Natural killer cell (primary cell): ENCODE results near the gene PEX12. TPM values are rescaled to one million over a fixed set of nuclear protein-coding genes. Genes with fewer than 3 reads are reported as not detected.

Experiments
- ATAC-seq, 3 donors: fragments of 150-1000 bp in 2 of 3; fragments of 200-7000 bp in 1 of 3; cut with Tn5 transposase; 1 replicate in 1 of 3; 2 replicates in 2 of 3; pipeline ENCODE4 v1.10.0; 2021; ENCODE audit warnings: mild to moderate bottlenecking in 2 of 3, moderate library complexity in 2 of 3
- DNase-seq, 2 donors: peaks; one replicate each; pipeline versions ENCODE4 v3.0.0 to v3.0.0-alpha.2; 2013 to 2021; ENCODE audit warnings: mixed read lengths in 1 of 2
- H3K27ac ChIP-seq: one replicate; pipeline ENCODE4 v1.5.1; 2013; ENCODE audit warnings: mild to moderate bottlenecking, low read length
- H3K27me3 ChIP-seq: one replicate; pipeline ENCODE4 v1.6.1; 2013; ENCODE audit warnings: low read length; ENCODE audit not compliant: control insufficient read depth, insufficient read depth
- H3K36me3 ChIP-seq: one replicate; pipeline ENCODE4 v1.6.1; 2013; ENCODE audit warnings: low read length; ENCODE audit not compliant: control insufficient read depth, insufficient read depth
- H3K4me1 ChIP-seq: one replicate; pipeline ENCODE4 v1.6.1; 2013; ENCODE audit warnings: low read length; ENCODE audit not compliant: control insufficient read depth, insufficient read depth
- H3K4me3 ChIP-seq: one replicate; pipeline ENCODE4 v1.5.1; 2013; ENCODE audit warnings: low read length
- H3K9me3 ChIP-seq: one replicate; pipeline ENCODE4 v1.6.1; 2013; ENCODE audit warnings: low read length; ENCODE audit not compliant: control insufficient read depth, insufficient read depth
- H3K27ac Mint-ChIP-seq, 2 donors: one replicate each; pipeline ENCODE4 v1.8.0; 2022; ENCODE audit warnings: mild to moderate bottlenecking in 2 of 2, mixed read lengths in 2 of 2, moderate library complexity in 1 of 2
- H3K27me3 Mint-ChIP-seq, 2 donors: one replicate each; pipeline ENCODE4 v1.8.0; 2022; ENCODE audit warnings: low read depth in 2 of 2, mixed read lengths in 2 of 2
- H3K36me3 Mint-ChIP-seq: one replicate; pipeline ENCODE4 v1.8.0; 2022; ENCODE audit warnings: mixed read lengths
- H3K4me1 Mint-ChIP-seq, 2 donors: one replicate each; pipeline ENCODE4 v1.8.0; 2022; ENCODE audit warnings: mixed read lengths in 2 of 2
- H3K4me3 Mint-ChIP-seq: one replicate; pipeline ENCODE4 v1.8.0; 2022; ENCODE audit warnings: mild to moderate bottlenecking, moderate library complexity, mixed read lengths
- H3K9me3 Mint-ChIP-seq, 2 donors: one replicate each; pipeline ENCODE4 v1.8.0; 2022; ENCODE audit warnings: mixed read lengths in 2 of 2
- WGBS: methylation state at CpG from one replicate; pipeline ENCODE4 v1.1.7; 2013; ENCODE audit warnings: missing lambda C conversion rate; ENCODE audit not compliant: insufficient coverage; 5-methylcytosine and 5-hydroxymethylcytosine counted together
- intact Hi-C: fragments of 100-400 bp; cut with micrococcal nuclease; formaldehyde crosslinking; loops from one replicate; pipeline ENCODE4 v1.14.2; 2022
- total RNA-seq, 4 donors: library from RNA; stranded (reverse); fragments of 120-200 nt in 1 of 4; gene quantifications; one replicate each; pipeline versions ENCODE4 v1.2.3 to v1.2.4, GENCODE V29; 2013 to 2022
- TF ChIP-seq, protein P1 (sequence below): fragments of 200-600 bp; IDR thresholded peaks from one replicate; pipeline ENCODE4 v1.8.0; 2022; ENCODE audit warnings: antibody characterized with exemption

The PEX12 gene
- total RNA-seq, 3 donors from 2014 or later (not counting 1 experiment from before 2014, with no cell fraction given), result 2.5 to 3.0 (median 2.9) TPM

DNA sequence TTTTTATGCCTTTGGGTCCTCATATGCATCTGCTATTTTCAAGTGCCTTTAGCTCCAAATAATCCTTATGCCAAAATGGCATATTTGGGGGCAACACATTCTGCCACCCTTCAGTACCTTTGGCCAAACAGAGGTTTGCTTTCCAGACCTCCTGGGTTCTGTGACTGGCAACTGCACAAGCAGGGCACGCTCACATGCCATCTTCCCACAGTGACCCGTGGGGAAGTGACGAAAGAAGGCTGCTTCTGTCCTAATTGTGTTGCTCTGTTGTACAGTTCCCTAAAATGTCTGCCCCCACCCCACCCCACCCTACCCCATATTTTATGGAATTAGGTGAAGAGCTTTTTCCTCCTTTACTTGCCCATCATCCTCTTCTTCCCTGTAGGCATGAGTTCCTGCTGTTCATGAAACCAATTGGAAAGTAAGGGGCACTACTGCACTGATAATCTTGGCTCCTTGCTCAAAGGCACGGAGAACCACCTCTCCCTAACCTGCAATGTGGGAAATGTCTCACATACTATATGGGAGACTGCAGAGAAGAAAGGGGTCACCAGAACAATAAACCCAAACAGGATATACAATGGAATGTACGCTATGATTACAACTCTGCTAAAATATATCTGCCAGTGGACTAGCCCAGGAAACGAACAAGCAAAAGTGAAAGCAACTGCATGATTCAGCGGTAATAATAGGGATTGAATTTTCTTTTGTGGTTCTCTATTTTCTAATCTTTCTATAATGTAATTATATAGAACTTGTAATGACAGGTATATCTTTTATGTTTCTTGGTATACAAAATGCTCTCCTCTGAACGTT lies 37.6 kb downstream of the PEX12 start:
- Mint-ChIP-seq H3K4me3 (peak overlapping the region; percentile 90), H3K4me1 (peaks cover 46 to 53% of the 10 kb centered on the region in 2 donors), H3K27ac (peak overlapping the region; percentile 84 to 88), H3K27me3 (no peaks in the 10 kb centered on the region), H3K36me3 (no peaks in the 10 kb centered on the region), H3K9me3 (no peaks in the 10 kb centered on the region)
- Histone ChIP-seq H3K27me3 (no peaks in the 10 kb centered on the region), H3K27ac (peak overlapping the region; percentile 88), H3K36me3 (no peaks in the 10 kb centered on the region), H3K4me1 (peaks cover 26% of the 10 kb centered on the region), H3K4me3 (peak overlapping the region; percentile 39), H3K9me3 (no peaks in the 10 kb centered on the region)
- intact Hi-C loops, result loop anchor here (1.0 kb wide), 2 partner anchors 19 to 297 kb away; partner anchors contain the start of gene SLFN5
- DNase-seq (peak in 1 of 2 donors; percentile 74), ATAC-seq (peak; percentile 42 to 61 (median 54))
- 3% methylated on average over 4 of the region's 8 CpGs for whole genome bisulfite sequencing
- TF ChIP-seq, protein P1, sequence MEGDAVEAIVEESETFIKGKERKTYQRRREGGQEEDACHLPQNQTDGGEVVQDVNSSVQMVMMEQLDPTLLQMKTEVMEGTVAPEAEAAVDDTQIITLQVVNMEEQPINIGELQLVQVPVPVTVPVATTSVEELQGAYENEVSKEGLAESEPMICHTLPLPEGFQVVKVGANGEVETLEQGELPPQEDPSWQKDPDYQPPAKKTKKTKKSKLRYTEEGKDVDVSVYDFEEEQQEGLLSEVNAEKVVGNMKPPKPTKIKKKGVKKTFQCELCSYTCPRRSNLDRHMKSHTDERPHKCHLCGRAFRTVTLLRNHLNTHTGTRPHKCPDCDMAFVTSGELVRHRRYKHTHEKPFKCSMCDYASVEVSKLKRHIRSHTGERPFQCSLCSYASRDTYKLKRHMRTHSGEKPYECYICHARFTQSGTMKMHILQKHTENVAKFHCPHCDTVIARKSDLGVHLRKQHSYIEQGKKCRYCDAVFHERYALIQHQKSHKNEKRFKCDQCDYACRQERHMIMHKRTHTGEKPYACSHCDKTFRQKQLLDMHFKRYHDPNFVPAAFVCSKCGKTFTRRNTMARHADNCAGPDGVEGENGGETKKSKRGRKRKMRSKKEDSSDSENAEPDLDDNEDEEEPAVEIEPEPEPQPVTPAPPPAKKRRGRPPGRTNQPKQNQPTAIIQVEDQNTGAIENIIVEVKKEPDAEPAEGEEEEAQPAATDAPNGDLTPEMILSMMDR, result no peak

DNA sequence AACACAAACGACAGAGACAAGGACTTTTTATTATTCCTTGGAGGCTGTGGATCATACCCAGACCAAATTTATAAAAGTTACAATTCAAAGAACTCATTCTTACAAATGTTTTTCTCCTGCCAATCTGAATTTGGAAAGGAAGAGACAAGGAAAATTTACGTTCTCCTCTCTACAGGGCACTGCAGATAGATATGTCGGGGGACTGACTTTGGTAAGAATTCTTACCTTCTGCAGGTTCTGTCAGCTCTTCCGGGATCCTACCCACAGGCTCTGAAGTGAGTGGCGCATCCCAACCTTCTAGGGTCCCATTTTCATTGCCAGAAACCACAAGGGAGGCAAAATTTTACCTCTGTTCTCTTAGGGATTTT lies 38.7 kb downstream of the PEX12 start:
- H3K4me1 ChIP-seq, result peaks cover 34% of the 10 kb centered on the region
- WGBS, result 38% methylated on average over 4 of the region's 5 CpGs
- H3K36me3 ChIP-seq, result no peaks in the 10 kb centered on the region
- H3K4me1 Mint-ChIP-seq, result peaks cover 50 to 59% of the 10 kb centered on the region in 2 donors
- H3K27me3 ChIP-seq, result no peaks in the 10 kb centered on the region
- intact Hi-C loops, result loop anchor here (1.0 to 10.0 kb wide), 4 partner anchors 91 to 645 kb away; partner anchors contain the start of gene SLFN13
- H3K9me3 ChIP-seq, result no peaks in the 10 kb centered on the region
- peak overlapping the region; percentile 84 to 88 for H3K27ac Mint-ChIP-seq
- TF ChIP-seq, protein P1, result no peak
- H3K9me3 Mint-ChIP-seq, result no peaks in the 10 kb centered on the region
- H3K27ac ChIP-seq, result peak overlapping the region; percentile 88
- H3K4me3 ChIP-seq, result no peak overlapping the region
- peak overlapping the region; percentile 90 for H3K4me3 Mint-ChIP-seq
- no peaks in the 10 kb centered on the region for H3K27me3 Mint-ChIP-seq
- no peak for DNase-seq
- H3K36me3 Mint-ChIP-seq, result no peaks in the 10 kb centered on the region
- ATAC-seq, result no peak

DNA sequence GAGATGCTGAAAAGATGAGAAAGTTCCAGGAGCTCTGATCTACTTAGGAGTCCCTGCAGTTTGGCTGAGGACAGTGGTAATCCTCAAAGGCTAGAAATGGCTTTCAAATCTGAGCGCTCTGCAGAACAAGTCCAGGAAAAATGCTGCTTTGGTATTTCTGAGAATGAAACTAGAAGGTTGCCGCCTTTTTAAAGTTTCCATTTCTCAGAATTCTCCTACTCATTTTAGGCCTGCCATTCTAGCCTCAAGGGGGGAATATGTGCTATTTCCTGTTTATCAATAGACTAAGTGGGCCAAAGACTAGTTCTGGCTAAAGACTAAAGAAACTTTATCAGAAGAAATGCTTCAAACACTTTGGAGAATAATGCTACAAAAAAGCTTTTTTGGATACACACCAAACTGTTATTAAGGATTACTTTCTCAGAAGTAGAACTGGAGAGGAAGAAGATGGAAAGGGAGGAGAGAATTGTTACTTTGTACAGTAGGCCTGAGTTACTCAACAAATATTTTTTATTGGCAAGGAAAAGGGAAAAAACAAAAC lies 40.7 kb downstream of the PEX12 start, which contains the start of gene SLFN12L:
Gene SLFN12L, minus strand, starts transcription at position 78 of the 541 bp plus-strand sequence. CDS start 15,314 bp downstream, outside the sequence.
- H3K36me3 Mint-ChIP-seq, result no peaks in the 10 kb centered on the region
- Histone ChIP-seq H3K27ac (peak within 1 kb of the TSS; percentile 90), H3K36me3 (no peaks in the 10 kb centered on the region), H3K4me3 (peak within 1 kb of the TSS; percentile 57), H3K27me3 (no peaks in the 10 kb centered on the region), H3K9me3 (no peaks in the 10 kb centered on the region), H3K4me1 (peaks cover 46% of the 10 kb centered on the region)
- no peaks in the 10 kb centered on the region for H3K27me3 Mint-ChIP-seq
- 3% methylated on average over 2 of the region's 2 CpGs for WGBS
- TF ChIP-seq, protein P1, result no peak
- peak within 1 kb of the TSS; percentile 90 for H3K4me3 Mint-ChIP-seq
- peaks cover 62 to 73% of the 10 kb centered on the region in 2 donors for H3K4me1 Mint-ChIP-seq
- DNase-seq (peak in 1 of 2 donors; percentile 63), ATAC-seq (peak in 2 of 3 donors; percentile 5 to 8)
- peak within 1 kb of the TSS; percentile 84 to 88 for H3K27ac Mint-ChIP-seq
- no peaks in the 10 kb centered on the region for H3K9me3 Mint-ChIP-seq
- intact Hi-C loops, result loop anchor here (1.0 to 10.0 kb wide), 6 partner anchors 17 to 647 kb away; partner anchors contain the start of genes SLFN12 and SLFN13
